K562 (cell line): Measurements from ENCODE around the gene PNMT. TPM values are rescaled to one million over a fixed set of nuclear protein-coding genes. Genes with fewer than 3 reads are reported as not detected.

Source experiments
- ATAC-seq: fragments of 200-7000 bp; cut with Tn5 transposase; 3 replicates; pipeline ENCODE4 v1.9.1; 2020; ENCODE audit warnings: moderate library complexity
- BruUV-seq: library from RNA; stranded (reverse); fragments of 400-500 nt; replicated peaks from 2 replicates; lab custom pipeline; 2021; lab: Mats Ljungman, UMichigan
- CTCF ChIA-PET: fragments of 300-600 bp; formaldehyde crosslinking; extraction: SDS; loops from one replicate; lab custom pipeline; 2021; ENCODE audit warnings: low intra/inter-chr PET ratio; lab: Yijun Ruan, JAX
- POLR2A ChIA-PET: fragments of 300-600, 350-650 bp; sonication (Branson Sonifier 250); formaldehyde crosslinking; extraction: SDS; loops from one replicate; lab custom pipeline; 2021; ENCODE audit warnings: antibody characterized with exemption, inconsistent platforms; lab: Yijun Ruan, JAX
- DNase-seq, 4 experiments: peaks; one replicate each; pipeline versions ENCODE4 v3.0.0 to v3.0.0-alpha.2; 2011 to 2018; ENCODE audit warnings: low spot score in 3 of 4, mixed read lengths in 3 of 4; ENCODE audit errors: extremely low read depth in 1 of 4
- FAIRE-seq: peaks from 2 replicates; lab custom pipeline; 2011; peaks lifted over from hg19 to GRCh38; lab: Jason Lieb, UNC
- H2AFZ ChIP-seq: 2 replicates; pipeline ENCODE4 v1.6.0; 2011; ENCODE audit warnings: low read depth, low read length, control low read depth, inconsistent platforms
- H3K27ac ChIP-seq: fragments of 200-600 bp; 3 replicates; pipeline ENCODE4 v1.8.0; 2011; ENCODE audit warnings: low read depth, mild to moderate bottlenecking, control low read depth, inconsistent platforms, low read length, moderate library complexity, mixed read lengths; ENCODE audit errors: extremely low read depth
- H3K27me3 ChIP-seq, 2 experiments: fragments of 300-600 bp in 1 of 2; 2 replicates in 1 of 2; 3 replicates in 1 of 2; pipeline versions ENCODE4 v1.6.0 to v1.8.0; 2011; ENCODE audit warnings: inconsistent platforms in 2 of 2, low read length in 2 of 2, mild to moderate bottlenecking in 1 of 2, mixed read lengths in 1 of 2, moderate library complexity in 1 of 2; ENCODE audit not compliant: control insufficient read depth in 2 of 2, insufficient read depth in 2 of 2
- H3K36me3 ChIP-seq: fragments of 300-600 bp; 3 replicates; pipeline ENCODE4 v1.8.0; 2011; ENCODE audit warnings: mild to moderate bottlenecking, low read length, inconsistent platforms; ENCODE audit not compliant: control insufficient read depth, insufficient read depth
- H3K4me1 ChIP-seq, 2 experiments: fragments of 200-600 bp in 1 of 2; replicated peaks in 1 of 2; 2 replicates in 1 of 2; 3 replicates in 1 of 2; pipeline versions ENCODE4 v1.5.1 to v1.8.0; 2011; ENCODE audit warnings: inconsistent platforms in 2 of 2, low read length in 2 of 2, mild to moderate bottlenecking in 1 of 2, mixed read lengths in 1 of 2, moderate library complexity in 1 of 2; ENCODE audit not compliant: control insufficient read depth in 2 of 2, insufficient read depth in 2 of 2
- H3K4me2 ChIP-seq: 2 replicates; pipeline ENCODE4 v1.6.1; 2011; ENCODE audit warnings: low read length, control low read depth, inconsistent platforms, mixed read lengths; ENCODE audit not compliant: insufficient read depth
- H3K4me3 ChIP-seq: fragments of 200-600 bp; sonication (generic), shearing (Covaris generic); 2 replicates; pipeline ENCODE4 v1.5.1; 2016; ENCODE audit warnings: control low read depth, inconsistent platforms
- H3K79me2 ChIP-seq: fragments of 200-600 bp; 3 replicates; pipeline ENCODE4 v1.8.0; 2011; ENCODE audit warnings: low read length, inconsistent platforms; ENCODE audit not compliant: control insufficient read depth, insufficient read depth
- H3K9ac ChIP-seq, 2 experiments: 2 replicates each; pipeline versions ENCODE4 v1.6.0 to v1.6.1; 2011; ENCODE audit warnings: low read depth in 2 of 2, low read length in 2 of 2, control low read depth in 1 of 2, inconsistent platforms in 1 of 2, mild to moderate bottlenecking in 1 of 2, mixed read lengths in 1 of 2; ENCODE audit not compliant: insufficient read depth in 1 of 2
- H3K9me1 ChIP-seq: one replicate; pipeline ENCODE4 v1.6.0; 2011; ENCODE audit warnings: inconsistent platforms, mild to moderate bottlenecking, low read length, moderate library complexity; ENCODE audit not compliant: control insufficient read depth, insufficient read depth
- H3K9me3 ChIP-seq: replicated peaks from 2 replicates; pipeline ENCODE4 v1.5.1; 2011; ENCODE audit warnings: low read depth, low read length, inconsistent platforms; ENCODE audit not compliant: control insufficient read depth, insufficient read depth
- H4K20me1 ChIP-seq: replicated peaks from 2 replicates; pipeline ENCODE4 v1.6.1; 2011; ENCODE audit warnings: low read length, inconsistent platforms, mixed read lengths; ENCODE audit not compliant: control insufficient read depth, insufficient read depth
- BCOR ChIP-seq: fragments of 450-650 bp; IDR thresholded peaks from 2 replicates; pipeline ENCODE4 v1.6.1; 2016
- CBX1 ChIP-seq: sonication (generic); IDR thresholded peaks from 2 replicates; pipeline ENCODE4 v1.6.1; 2016; ENCODE audit warnings: antibody characterized with exemption, low read depth, mild to moderate bottlenecking
- EGR1 ChIP-seq: fragments of 450-650 bp; conservative IDR thresholded peaks from 2 replicates; pipeline ENCODE4 v1.6.1; 2017; ENCODE audit warnings: mild to moderate bottlenecking
- ETS1 ChIP-seq: conservative IDR thresholded peaks from 2 replicates; pipeline ENCODE4 v1.6.1; 2011; ENCODE audit warnings: low read depth, mild to moderate bottlenecking, low read length; ENCODE audit not compliant: control insufficient read depth
- KLF13 ChIP-seq: fragments of 450-650 bp; IDR thresholded peaks from 2 replicates; pipeline ENCODE4 v1.6.1; 2016; ENCODE audit warnings: missing genetic modification characterization, low read depth, mild to moderate bottlenecking, missing compliant biosample characterization, moderate library complexity, borderline replicate concordance
- MEIS2 ChIP-seq: fragments of 450-650 bp; IDR thresholded peaks from 2 replicates; pipeline ENCODE4 v1.6.1; 2014; ENCODE audit warnings: mild to moderate bottlenecking; ENCODE audit not compliant: partially characterized antibody
- NCOA4 ChIP-seq: fragments of 450-650 bp; IDR thresholded peaks from 2 replicates; pipeline ENCODE4 v1.6.1; 2018; ENCODE audit warnings: mild to moderate bottlenecking; ENCODE audit not compliant: partially characterized antibody
- RHOXF2B ChIP-seq: fragments of 250-450 bp; sonication (Bioruptor Pico); conservative IDR thresholded peaks from 2 replicates; pipeline ENCODE4 v1.5.1; 2021
- TRIM28 ChIP-seq: fragments of 450-650 bp; IDR thresholded peaks from 2 replicates; pipeline ENCODE4 v1.6.1; 2017
- VEZF1 ChIP-seq: fragments of 200-800 bp; sonication (Bioruptor generic); IDR thresholded peaks from 2 replicates; pipeline ENCODE4 v1.6.1; 2017; ENCODE audit warnings: missing genetic modification characterization, missing compliant biosample characterization
- ZBTB34 ChIP-seq: fragments of 250-450 bp; sonication (Bioruptor Pico); IDR thresholded peaks from 2 replicates; pipeline ENCODE4 v1.8.0; 2021; ENCODE audit warnings: mild to moderate bottlenecking, moderate library complexity
- ZBTB7A ChIP-seq: IDR thresholded peaks from 2 replicates; pipeline ENCODE4 v1.6.1; 2011; ENCODE audit warnings: low read depth, mild to moderate bottlenecking, low read length, moderate library complexity, borderline replicate concordance; ENCODE audit not compliant: control insufficient read depth
- ZNF511 ChIP-seq: sonication (generic); formaldehyde crosslinking; IDR thresholded peaks from 2 replicates; pipeline ENCODE4 v1.8.0; 2022; ENCODE audit warnings: mild to moderate bottlenecking, missing genetic modification reagents
- WGBS: fragments of 100-300 bp; shearing (Covaris generic); methylation state at CpG from one replicate; pipeline ENCODE4 v1.1.6; 2016; ENCODE audit warnings: low coverage, mixed read lengths; ENCODE audit not compliant: insufficient coverage; ENCODE audit errors: missing lambda C conversion rate; 5-methylcytosine and 5-hydroxymethylcytosine counted together
- in situ Hi-C: fragments of 300-500 bp; cut with MboI; formaldehyde crosslinking; loops from 4 replicates; pipeline ENCODE4 v1.15.0; 2018; ENCODE audit warnings: inconsistent platforms, mixed read lengths
- intact Hi-C: fragments of 100-400 bp; cut with micrococcal nuclease; formaldehyde crosslinking; loops from 2 replicates; pipeline ENCODE4 v1.14.2; 2022
- polyA plus RNA-seq, 8 experiments: library from polyadenylated mRNA; depleted of rRNA in 4 of 8; stranded (reverse) in 5 of 8; unstranded in 3 of 8; fragments of >200 nt; fragmentation: Nextera tagmentation in 2 of 8; fragmentation: Illumina TruSeq in 1 of 8; extraction: Ambion mirVana in 2 of 8; extraction: Trizol in 1 of 8; gene quantifications; 2 replicates each; pipeline versions ENCODE4 v1.2.1 to v1.2.3, GENCODE V29; 2011 to 2014; ENCODE audit warnings: inconsistent platforms in 1 of 8, missing spikeins in 1 of 8
- total RNA-seq, 7 experiments: library from RNA; depleted of rRNA in 6 of 7; stranded (reverse); fragments of >200 nt in 6 of 7; fragmentation: Illumina TruSeq in 2 of 7; extraction: Trizol in 2 of 7; gene quantifications; 2 replicates each; pipeline versions ENCODE4 v1.2.1 to v1.2.3, GENCODE V29; 2011 to 2021; ENCODE audit warnings: low replicate concordance in 1 of 7

Gene PNMT
- total and polyA plus RNA-seq, 9 of the 15 experiments (the other 6 are each of a cell fraction or from before 2014, with no cell fraction given) = 0.55 to 18.1 (median 5.8) TPM

GRCh38 chr17:39674179-39674578 is 5.9 kb downstream of the PNMT start (continued):
- TF ChIP-seq ETS1 = no peak
- TF ChIP-seq BCOR = no peak
- TF ChIP-seq, all 486 proteins: peak for 0

GRCh38 chr17:39674702-39675389 is 6.6 kb downstream of the PNMT start:
- WGBS = 22% methylated on average over 11 of the region's 11 CpGs
- CTCF ChIA-PET = interaction anchor here (0.6 kb wide), 1 partner anchor 66 kb away, joined by 5 read pairs; no protein-coding TSS in a partner anchor
- H3K9ac ChIP-seq = peak overlapping the region in 1 of 2 experiments; percentile 88; a peak in 2 of 4 replicates
- H4K20me1 ChIP-seq = no peaks in the 10 kb centered on the region; the same call in 1 of the 2 replicates
- FAIRE-seq = peak; percentile 15
- H3K79me2 ChIP-seq = no peaks in the 10 kb centered on the region
- peak overlapping the region; percentile 17; the same call in 1 of the 3 replicates for H3K27ac ChIP-seq
- H3K4me1 ChIP-seq = peaks cover 30 to 77% of the 10 kb centered on the region in 2 experiments; a peak in 4 of 5 replicates
- intact Hi-C loops = loop anchor here (5.0 kb wide), 1 partner anchor 77 kb away; no protein-coding TSS in a partner anchor
- H3K4me2 ChIP-seq = no peak overlapping the region
- POLR2A ChIA-PET = interaction anchor here (0.6 to 1.3 kb wide), 3 partner anchors 11 to 122 kb away, joined by 3 to 4 read pairs (median 4); no protein-coding TSS in a partner anchor
- BruUV-seq = no TSS peak
- peak; percentile 69 to 87 (median 79) for DNase-seq
- no peaks in the 10 kb centered on the region for H3K9me3 ChIP-seq
- H3K36me3 ChIP-seq = peaks cover 7% of the 10 kb centered on the region; the same call in 2 of the 3 replicates
- H2AFZ ChIP-seq = peak overlapping the region; percentile 35; the same call in 1 of the 2 replicates
- peak; percentile 62 for ATAC-seq
- in situ Hi-C loops = loop anchor here (5.0 kb wide), 1 partner anchor 53 kb away; no protein-coding TSS in a partner anchor
- H3K27me3 ChIP-seq = no peaks in the 10 kb centered on the region
- H3K4me3 ChIP-seq = no peak overlapping the region
- no peaks in the 10 kb centered on the region for H3K9me1 ChIP-seq
- TF ChIP-seq NCOA4 (no peak), ZBTB7A (peak; percentile 69; the same call in 1 of the 2 replicates), TRIM28 (no peak), ZBTB34 (no peak), CBX1 (no peak), RHOXF2B (CRISPR knock-in tag) (no peak), MEIS2 (peak; percentile 49), ZNF511 (CRISPR knock-in tag) (no peak), EGR1 (peak; percentile 81), VEZF1 (CRISPR knock-in tag) (peak; percentile 53), KLF13 (tag) (no peak)
